Astrocyte of the spinal cord (primary cell): ENCODE data around the gene TDRD1.

Source experiments
- DNase-seq: peaks from one replicate; pipeline ENCODE4 v3.0.0; 2011; ENCODE audit warnings: low read depth, low spot score
- H3K4me3 ChIP-seq: 2 replicates; pipeline ENCODE4 v1.5.1; 2011; ENCODE audit warnings: low read depth, mild to moderate bottlenecking, low read length, moderate library complexity
- CTCF ChIP-seq: IDR thresholded peaks from 2 replicates; pipeline ENCODE4 v1.5.1; 2012; ENCODE audit warnings: low read depth, mild to moderate bottlenecking, low read length, inconsistent platforms
- in situ Hi-C: cut with HindIII; loops from 2 replicates; pipeline ENCODE4 v1.10.0; 2017; ENCODE audit warnings: low sequenced_read_pairs

TDRD1 gene

GRCh38 chr10:114239117-114239993, 60.2 kb downstream of the TDRD1 start, which contains the start of gene VWA2:
Gene VWA2 (plus strand): TSS chr10:114239254. CDS start chr10:114248714, 9,460 bp downstream.
- in situ Hi-C loops, result no loop called here
- no peak for DNase-seq
- H3K4me3 ChIP-seq, result no peak within 1 kb of the TSS
- no peak for TF ChIP-seq CTCF

- in situ Hi-C loops, result no loop called here
- no peak for DNase-seq
- no peak overlapping the region for H3K4me3 ChIP-seq
- no peak for TF ChIP-seq CTCF
Measured at GRCh38 chr10:114239994-114240345, 60.8 kb downstream of the TDRD1 start.

GRCh38 chr10:114242235-114242634, 63.1 kb downstream of the TDRD1 start:
- DNase-seq, result no peak
- H3K4me3 ChIP-seq, result no peak overlapping the region
- TF ChIP-seq CTCF, result no peak
- in situ Hi-C loops, result no loop called here

- in situ Hi-C loops, result no loop called here
- TF ChIP-seq CTCF, result no peak
- H3K4me3 ChIP-seq, result no peak overlapping the region
- no peak for DNase-seq
Measured at GRCh38 chr10:114243661-114244060, 64.5 kb downstream of the TDRD1 start.

- H3K4me3 ChIP-seq, result no peak overlapping the region
- no peak for TF ChIP-seq CTCF
- in situ Hi-C loops, result no loop called here
- no peak for DNase-seq
Measured at GRCh38 chr10:114244126-114244525, 65.0 kb downstream of the TDRD1 start.

GRCh38 chr10:114245121-114245791, 66.1 kb downstream of the TDRD1 start:
- in situ Hi-C loops, result no loop called here
- no peak overlapping the region for H3K4me3 ChIP-seq
- no peak for TF ChIP-seq CTCF
- DNase-seq, result no peak
